Measurements from ENCODE around the gene ATF6B.

Gene ATF6B

GRCh38 chr6:32132110-32132509 lies 4.1 kb upstream of the ATF6B start:
- no peak for DNase-seq (ENCODE audit: low read depth in 1 of 2, low spot score in 1 of 2)

GRCh38 chr6:32131439-32131948 lies 3.4 kb upstream of the ATF6B start:
- DNase-seq (ENCODE audit: low read depth in 1 of 2, low spot score in 1 of 2) = no peak

- DNase-seq (ENCODE audit: low read depth in 1 of 2, low spot score in 1 of 2) = no peak
These were observed 1.4 kb upstream of the ATF6B start for GRCh38 chr6:32129297-32130088.

- DNase-seq (ENCODE audit: low read depth in 1 of 2, low spot score in 1 of 2) = no peak
These were observed 778 bp upstream of the ATF6B start for GRCh38 chr6:32128751-32129296.

- no peak for DNase-seq (ENCODE audit: low read depth in 1 of 2, low spot score in 1 of 2)
These were observed 683 bp downstream of the ATF6B start for GRCh38 chr6:32127409-32127716.

GRCh38 chr6:32126880-32127279 lies 1.2 kb downstream of the ATF6B start:
- DNase-seq (ENCODE audit: low read depth in 1 of 2, low spot score in 1 of 2) = no peak

- DNase-seq (ENCODE audit: low read depth in 1 of 2, low spot score in 1 of 2) = no peak
These were observed 4.4 kb downstream of the ATF6B start for GRCh38 chr6:32123681-32124080.

- DNase-seq (ENCODE audit: low read depth in 1 of 2, low spot score in 1 of 2) = no peak
These were observed 7.4 kb downstream of the ATF6B start for GRCh38 chr6:32120573-32121059.

GRCh38 chr6:32118782-32119628 lies 9.0 kb downstream of the ATF6B start:
- peak; percentile 30 to 49 for DNase-seq (ENCODE audit: low read depth in 1 of 2, low spot score in 1 of 2)

GRCh38 chr6:32117461-32117860 lies 10.6 kb downstream of the ATF6B start:
- DNase-seq (ENCODE audit: low read depth in 1 of 2, low spot score in 1 of 2) = no peak

- DNase-seq (ENCODE audit: low read depth in 1 of 2, low spot score in 1 of 2) = no peak
These were observed 11.4 kb downstream of the ATF6B start for GRCh38 chr6:32116674-32117073.

GRCh38 chr6:32115623-32116022 lies 12.4 kb downstream of the ATF6B start:
- DNase-seq (ENCODE audit: low read depth in 1 of 2, low spot score in 1 of 2) = no peak

GRCh38 chr6:32114796-32115195 lies 13.2 kb downstream of the ATF6B start:
- DNase-seq (ENCODE audit: low read depth in 1 of 2, low spot score in 1 of 2) = no peak

GRCh38 chr6:32113386-32114352 lies 14.4 kb downstream of the ATF6B start:
- no peak for DNase-seq (ENCODE audit: low read depth in 1 of 2, low spot score in 1 of 2)

GRCh38 chr6:32112431-32112980 lies 15.5 kb downstream of the ATF6B start:
- no peak for DNase-seq (ENCODE audit: low read depth in 1 of 2, low spot score in 1 of 2)

- no peak for DNase-seq (ENCODE audit: low read depth in 1 of 2, low spot score in 1 of 2)
These were observed 16.5 kb downstream of the ATF6B start for GRCh38 chr6:32111424-32112066.

- no peak for DNase-seq (ENCODE audit: low read depth in 1 of 2, low spot score in 1 of 2)
These were observed 17.4 kb downstream of the ATF6B start for GRCh38 chr6:32110632-32111031.

- no peak for DNase-seq (ENCODE audit: low read depth in 1 of 2, low spot score in 1 of 2)
These were observed 18.3 kb downstream of the ATF6B start for GRCh38 chr6:32109765-32110160.

- DNase-seq (ENCODE audit: low read depth in 1 of 2, low spot score in 1 of 2) = no peak
These were observed 18.8 kb downstream of the ATF6B start, which contains the start of gene TNXB for GRCh38 chr6:32109114-32109764. TNXB (minus strand) TSS chr6:32109338; CDS start chr6:32098198, 11,140 bp downstream.
